VCaP (cell line): ENCODE results near the gene SIRT5.

Experiments
- H3K27ac ChIP-seq: fragments of 450-650 bp; 2 replicates; pipeline ENCODE4 v1.5.1; 2017
- CTCF ChIP-seq: fragments of 450-650 bp; conservative IDR thresholded peaks from 2 replicates; pipeline ENCODE4 v1.5.1; 2017; ENCODE audit warnings: mild to moderate bottlenecking, moderate library complexity

SIRT5 gene

GRCh38 chr6:13635948-13636658 is 61.7 kb downstream of the SIRT5 start:
- no peak for TF ChIP-seq CTCF
- H3K27ac ChIP-seq = no peak overlapping the region

GRCh38 chr6:13638014-13638413 is 63.6 kb downstream of the SIRT5 start:
- TF ChIP-seq CTCF = no peak
- no peak overlapping the region for H3K27ac ChIP-seq

GRCh38 chr6:13638626-13639025 is 64.2 kb downstream of the SIRT5 start:
- TF ChIP-seq CTCF = no peak
- H3K27ac ChIP-seq = no peak overlapping the region

GRCh38 chr6:13641315-13641714 is 66.9 kb downstream of the SIRT5 start:
- H3K27ac ChIP-seq = no peak overlapping the region
- TF ChIP-seq CTCF = no peak

- TF ChIP-seq CTCF = no peak
- H3K27ac ChIP-seq = no peak overlapping the region
Measured at GRCh38 chr6:13643125-13643524, 68.7 kb downstream of the SIRT5 start.

- TF ChIP-seq CTCF = no peak
- H3K27ac ChIP-seq = no peak overlapping the region
Measured at GRCh38 chr6:13648850-13649249, 74.4 kb downstream of the SIRT5 start.

GRCh38 chr6:13649393-13649792 is 75.0 kb downstream of the SIRT5 start:
- no peak for TF ChIP-seq CTCF
- H3K27ac ChIP-seq = no peak overlapping the region
